A549 (cell line): Measurements from ENCODE around the gene ITGB2. TPM values are rescaled to one million over a fixed set of nuclear protein-coding genes. Genes with fewer than 3 reads are reported as not detected.

Source experiments
- ATAC-seq, 2 experiments: fragments of 200-7000 bp in 1 of 2; fragments of >200 bp in 1 of 2; cut with Nextera tagmentation in 1 of 2; cut with Tn5 transposase in 1 of 2; 3 replicates each; pipeline versions ENCODE4 v1.8.0 to v1.9.1; 2018 to 2020; ENCODE audit warnings: mild to moderate bottlenecking in 1 of 2, moderate library complexity in 1 of 2
- CTCF ChIA-PET: fragments of 300-600 bp; sonication (Branson Sonifier 250); formaldehyde crosslinking; extraction: SDS; loops from one replicate; lab custom pipeline; 2021; ENCODE audit warnings: antibody characterized with exemption, inconsistent platforms; lab: Yijun Ruan, JAX
- POLR2A ChIA-PET: fragments of 350-600 bp; formaldehyde crosslinking; extraction: SDS; loops from one replicate; lab custom pipeline; 2021; ENCODE audit warnings: antibody characterized with exemption, inconsistent platforms; lab: Yijun Ruan, JAX
- DNase-seq, 2 experiments: peaks; one replicate each; pipeline versions ENCODE4 v3.0.0 to v3.0.0-alpha.2; 2011 to 2016; ENCODE audit warnings: low read depth in 1 of 2, low spot score in 1 of 2
- FAIRE-seq: peaks from 2 replicates; lab custom pipeline; 2011; peaks lifted over from hg19 to GRCh38; lab: Jason Lieb, UNC
- H3K27ac ChIP-seq, 2 experiments: fragments of >200 bp; sonication (Bioruptor Twin); formaldehyde crosslinking; 3 replicates each; pipeline ENCODE4 v1.5.1; 2016 to 2017
- H3K4me1 ChIP-seq: fragments of >200 bp; sonication (Bioruptor Twin); formaldehyde crosslinking; 3 replicates; pipeline ENCODE4 v1.6.1; 2016
- H3K4me2 ChIP-seq: fragments of >200 bp; sonication (Bioruptor Twin); formaldehyde crosslinking; 3 replicates; pipeline ENCODE4 v1.6.1; 2016
- H3K4me3 ChIP-seq: fragments of >200 bp; sonication (Bioruptor Twin); formaldehyde crosslinking; 3 replicates; pipeline ENCODE4 v1.5.1; 2016
- H3K9me3 ChIP-seq: fragments of >200 bp; sonication (Bioruptor Twin); formaldehyde crosslinking; 3 replicates; pipeline ENCODE4 v1.6.1; 2016
- ATOH8 ChIP-seq: fragments of 250-450 bp; sonication (Bioruptor Pico); IDR thresholded peaks from 2 replicates; pipeline ENCODE4 v1.5.0; 2020; ENCODE audit warnings: low read depth, mild to moderate bottlenecking, moderate library complexity
- BCL3 ChIP-seq: fragments of >200 bp; sonication (Bioruptor Twin); formaldehyde crosslinking; IDR thresholded peaks from 3 replicates; pipeline ENCODE4 v1.6.1; 2016
- CBX8 ChIP-seq: fragments of 200-600 bp; sonication (generic); IDR thresholded peaks from 2 replicates; pipeline ENCODE4 v1.6.1; 2016
- CEBPB ChIP-seq, 2 experiments: fragments of >200 bp in 1 of 2; sonication (Bioruptor Twin) in 1 of 2; formaldehyde crosslinking in 1 of 2; IDR thresholded peaks; 2 replicates each; pipeline ENCODE4 v1.6.1; 2012 to 2016
- CTCF ChIP-seq: fragments of >200 bp; sonication (Bioruptor Twin); formaldehyde crosslinking; IDR thresholded peaks from 3 replicates; pipeline ENCODE4 v1.5.1; 2016
- EHF ChIP-seq: fragments of 250-450 bp; sonication (Bioruptor Pico); IDR thresholded peaks from 2 replicates; pipeline ENCODE4 v1.5.0; 2020; ENCODE audit warnings: mild to moderate bottlenecking
- ELK1 ChIP-seq: fragments of 150-350 bp; IDR thresholded peaks from 2 replicates; pipeline ENCODE4 v1.6.1; 2014; ENCODE audit warnings: low read depth, mild to moderate bottlenecking, low read length
- GATA3 ChIP-seq: IDR thresholded peaks from 2 replicates; pipeline ENCODE4 v1.6.1; 2012; ENCODE audit warnings: borderline replicate concordance
- HDAC2 ChIP-seq: fragments of 200-600 bp; sonication (generic); IDR thresholded peaks from 2 replicates; pipeline ENCODE4 v1.6.1; 2016
- KDM5A ChIP-seq: fragments of 200-600 bp; sonication (generic); IDR thresholded peaks from 2 replicates; pipeline ENCODE4 v1.6.1; 2016; ENCODE audit warnings: antibody characterized with exemption, mild to moderate bottlenecking
- MAX ChIP-seq: IDR thresholded peaks from 2 replicates; pipeline ENCODE4 v1.6.1; 2012
- MAZ ChIP-seq: fragments of 150-350 bp; IDR thresholded peaks from 2 replicates; pipeline ENCODE4 v1.6.1; 2014; ENCODE audit warnings: antibody characterized with exemption, low read depth, low read length, borderline replicate concordance
- NPAS2 ChIP-seq: fragments of 250-450 bp; sonication (Bioruptor Pico); IDR thresholded peaks from 2 replicates; pipeline ENCODE4 v1.8.0; 2022; ENCODE audit warnings: mild to moderate bottlenecking, moderate library complexity, borderline replicate concordance
- PBX3 ChIP-seq: IDR thresholded peaks from 2 replicates; pipeline ENCODE4 v1.6.1; 2012
- POLR2A ChIP-seq: IDR thresholded peaks from 2 replicates; pipeline ENCODE4 v1.6.1; 2012; ENCODE audit warnings: mild to moderate bottlenecking, low read length
- RAD21 ChIP-seq, 2 experiments: fragments of >200 bp in 1 of 2; sonication (Bioruptor Twin) in 1 of 2; formaldehyde crosslinking in 1 of 2; IDR thresholded peaks in 1 of 2; conservative IDR thresholded peaks in 1 of 2; 2 replicates in 1 of 2; 3 replicates in 1 of 2; pipeline ENCODE4 v1.6.1; 2012 to 2018; ENCODE audit warnings: inconsistent platforms in 1 of 2
- REST ChIP-seq: fragments of 200-600 bp; sonication (generic); IDR thresholded peaks from 2 replicates; pipeline ENCODE4 v1.6.1; 2016; ENCODE audit warnings: antibody characterized with exemption, mild to moderate bottlenecking, moderate library complexity
- SMC3 ChIP-seq: fragments of >200 bp; sonication (Bioruptor Twin); formaldehyde crosslinking; IDR thresholded peaks from 3 replicates; pipeline ENCODE4 v1.6.1; 2018; ENCODE audit warnings: inconsistent platforms
- TFCP2L1 ChIP-seq: fragments of 250-450 bp; sonication (Bioruptor Pico); IDR thresholded peaks from 2 replicates; pipeline ENCODE4 v1.5.0; 2021; ENCODE audit warnings: mild to moderate bottlenecking
- ZC3H11A ChIP-seq: fragments of 450-650 bp; IDR thresholded peaks from 2 replicates; pipeline ENCODE4 v1.6.1; 2014; ENCODE audit warnings: antibody characterized with exemption, mild to moderate bottlenecking
- ZNF302 ChIP-seq: fragments of 250-450 bp; sonication (Bioruptor Pico); IDR thresholded peaks from 2 replicates; pipeline ENCODE4 v1.9.0; 2021; ENCODE audit warnings: inconsistent platforms, mild to moderate bottlenecking, moderate library complexity
- WGBS: methylation state at CpG from one replicate; pipeline ENCODE4 v1.1.6; 2017; ENCODE audit errors: missing lambda C conversion rate; 5-methylcytosine and 5-hydroxymethylcytosine counted together
- polyA plus RNA-seq, 4 experiments: library from polyadenylated mRNA; depleted of rRNA in 3 of 4; stranded (reverse); fragments of >200 nt; fragmentation: RNase III in 1 of 4; extraction: RNeasy Plus Mini Kit Qiagen cat#74134 plus additional on column Dnase treatment in 1 of 4; gene quantifications; 2 replicates in 3 of 4; 3 replicates in 1 of 4; pipeline ENCODE4 v1.2.3, GENCODE V29; 2011 to 2017

Gene ITGB2
- polyA plus RNA-seq, 2 of the 4 experiments (the other 2 are of a cell fraction) = 0.46 to 0.59 TPM

GRCh38 chr21:44955141-44955797, 34.6 kb upstream of the ITGB2 start:
- Histone ChIP-seq H3K4me1 (no peaks in the 10 kb centered on the region), H3K27ac (no peak overlapping the region), H3K4me2 (no peak overlapping the region), H3K4me3 (no peak overlapping the region), H3K9me3 (no peaks in the 10 kb centered on the region)
- DNase-seq (no peak), FAIRE-seq (no peak), ATAC-seq (no peak)
- CTCF ChIA-PET = interaction anchor here (13.4 to 14.2 kb wide), 2 partner anchors 173 to 185 kb away, joined by 163 to 224 read pairs; no protein-coding TSS in a partner anchor
- POLR2A ChIA-PET = no interaction called here
- TF ChIP-seq HDAC2 = no peak
- TF ChIP-seq BCL3 = no peak
- no peak for TF ChIP-seq POLR2A
- TF ChIP-seq CTCF = no peak
- no peak for TF ChIP-seq ZNF302 (CRISPR knock-in tag)
- no peak for TF ChIP-seq GATA3
- TF ChIP-seq MAX = no peak
- no peak for TF ChIP-seq RAD21 (conservative IDR thresholded peaks at IDR 0.05 in 1 of 2, IDR thresholded peaks at IDR 0.05 in 1 of 2)
- no peak for TF ChIP-seq ELK1
- 92% methylated on average over 21 of the region's 21 CpGs for WGBS

GRCh38 chr21:44954281-44954771, 33.6 kb upstream of the ITGB2 start:
- ChIA-PET CTCF (interaction anchor here (1.2 to 14.2 kb wide), 4 partner anchors 9 to 186 kb away, joined by 3 to 224 read pairs (median 84); no protein-coding TSS in a partner anchor), POLR2A (no interaction called here)
- H3K4me2 ChIP-seq = no peak overlapping the region
- 86% methylated on average over 5 of the region's 22 CpGs for WGBS
- FAIRE-seq (no peak), DNase-seq (no peak), ATAC-seq (no peak)
- no peak overlapping the region for H3K27ac ChIP-seq
- no peak overlapping the region for H3K4me3 ChIP-seq
- no peaks in the 10 kb centered on the region for H3K9me3 ChIP-seq
- peaks cover 4% of the 10 kb centered on the region; the same call in 2 of the 3 replicates for H3K4me1 ChIP-seq
- TF ChIP-seq CBX8 = no peak
- no peak for TF ChIP-seq KDM5A
- no peak for TF ChIP-seq ATOH8 (CRISPR knock-in tag)
- no peak for TF ChIP-seq NPAS2
- no peak for TF ChIP-seq PBX3
- TF ChIP-seq ZNF302 (CRISPR knock-in tag) = no peak
- TF ChIP-seq SMC3 = no peak
- TF ChIP-seq EHF (CRISPR knock-in tag) = no peak
- TF ChIP-seq REST = no peak
- no peak for TF ChIP-seq ZC3H11A
- TF ChIP-seq BCL3 = no peak
- no peak for TF ChIP-seq TFCP2L1
- no peak for TF ChIP-seq CEBPB (IDR thresholded peaks at IDR 0.05)
- TF ChIP-seq MAZ = no peak
- TF ChIP-seq CTCF = no peak
